HG03097 (cell line): Measurements from ENCODE around the gene AIFM2.
A peak's percentile ranks its signal among the peaks of the same experiment; 100 is the strongest.

Experiments
- ATAC-seq: cut with Tn5 transposase; IDR thresholded peaks from one replicate; pipeline ENCODE4 v1.9.1; 2021; ENCODE audit not compliant: unreplicated experiment, low FRiP score

AIFM2 gene

DNA sequence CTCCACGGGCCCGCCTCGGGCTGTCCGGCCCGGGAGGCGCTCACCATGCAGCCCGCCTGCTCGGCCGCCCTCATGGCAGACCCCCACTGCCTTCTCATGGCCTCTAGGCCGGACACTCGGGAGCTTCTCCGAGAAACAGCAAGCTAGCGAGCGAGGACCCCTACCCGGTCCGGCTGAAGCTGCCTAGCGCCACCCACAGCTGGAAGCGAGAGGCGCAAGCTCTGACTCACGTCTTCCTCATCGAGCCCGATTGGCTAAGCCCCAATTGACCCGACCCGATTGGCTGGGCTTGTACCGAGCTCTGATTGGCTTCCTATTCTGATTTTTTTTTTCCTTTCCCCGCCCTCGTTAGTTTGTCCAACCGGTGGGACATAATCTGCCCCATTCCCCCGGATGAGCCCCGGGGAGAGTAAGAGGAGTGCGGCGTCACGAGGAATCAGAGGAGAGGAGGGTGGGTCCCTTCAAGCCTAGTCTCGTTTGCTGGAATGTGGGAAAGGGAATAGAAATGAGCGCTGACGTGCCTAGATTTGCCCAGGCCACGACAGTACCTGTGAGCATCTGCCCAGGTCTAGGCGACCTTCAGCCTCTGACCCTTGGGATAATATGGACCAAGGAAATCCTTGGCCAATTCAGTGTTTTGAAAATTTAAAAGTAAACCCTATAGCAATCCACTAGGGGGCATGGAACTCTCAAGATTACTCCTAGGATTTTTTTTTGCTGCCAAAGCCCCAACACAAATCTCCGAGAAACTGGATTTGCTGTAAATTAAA lies 14.0 kb upstream of the AIFM2 start, which contains the start of gene TYSND1:
TYSND1 (minus strand) TSS at position 212 of the 770 bp plus-strand sequence; CDS start at position 98, 114 bp downstream.
- peak; percentile 82 for ATAC-seq

DNA sequence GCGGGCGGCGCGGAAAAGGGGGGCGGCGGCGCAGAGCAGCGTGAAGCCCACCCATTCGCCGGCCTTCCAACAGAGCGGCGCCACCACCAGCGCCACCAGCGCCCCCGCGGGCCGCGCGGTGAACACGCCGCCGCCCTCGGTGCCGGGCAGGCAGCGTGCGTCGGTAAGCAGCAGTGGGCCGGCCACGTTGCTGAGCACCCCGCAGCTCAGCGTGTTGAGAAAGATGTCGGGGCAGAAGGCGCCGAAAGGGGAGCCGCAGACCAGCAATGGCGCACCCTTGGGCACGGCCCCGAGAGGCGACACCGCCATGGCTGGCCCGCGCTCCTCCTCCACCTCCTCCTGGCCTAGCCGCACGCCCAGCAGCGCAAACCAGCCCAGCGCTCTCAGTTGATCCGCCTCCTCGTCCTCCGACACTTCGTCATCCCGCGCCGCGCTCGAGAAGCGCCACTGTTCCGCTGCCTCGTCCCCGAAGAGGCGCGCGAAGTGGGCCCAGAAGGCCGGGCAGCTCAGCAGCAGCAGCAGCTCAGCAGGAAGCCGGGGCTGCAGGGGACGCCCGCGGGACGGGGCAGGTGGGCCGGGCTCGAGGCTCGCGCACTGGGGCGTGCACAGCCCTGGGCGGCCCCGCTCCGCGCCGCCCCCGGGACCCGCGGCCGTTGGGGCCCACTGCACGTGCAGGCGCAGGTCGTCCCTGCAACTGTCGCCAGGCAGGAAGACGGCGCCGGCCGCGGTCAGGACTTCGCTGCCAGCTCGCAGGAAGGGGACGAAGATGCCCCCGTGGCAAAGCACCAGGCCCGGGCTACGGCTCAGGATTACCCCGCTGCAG lies 13.3 kb upstream of the AIFM2 start:
- peak; percentile 36 for ATAC-seq

GRCh38 chr10:70145166-70145665 lies 12.6 kb upstream of the AIFM2 start:
- no peak for ATAC-seq

DNA sequence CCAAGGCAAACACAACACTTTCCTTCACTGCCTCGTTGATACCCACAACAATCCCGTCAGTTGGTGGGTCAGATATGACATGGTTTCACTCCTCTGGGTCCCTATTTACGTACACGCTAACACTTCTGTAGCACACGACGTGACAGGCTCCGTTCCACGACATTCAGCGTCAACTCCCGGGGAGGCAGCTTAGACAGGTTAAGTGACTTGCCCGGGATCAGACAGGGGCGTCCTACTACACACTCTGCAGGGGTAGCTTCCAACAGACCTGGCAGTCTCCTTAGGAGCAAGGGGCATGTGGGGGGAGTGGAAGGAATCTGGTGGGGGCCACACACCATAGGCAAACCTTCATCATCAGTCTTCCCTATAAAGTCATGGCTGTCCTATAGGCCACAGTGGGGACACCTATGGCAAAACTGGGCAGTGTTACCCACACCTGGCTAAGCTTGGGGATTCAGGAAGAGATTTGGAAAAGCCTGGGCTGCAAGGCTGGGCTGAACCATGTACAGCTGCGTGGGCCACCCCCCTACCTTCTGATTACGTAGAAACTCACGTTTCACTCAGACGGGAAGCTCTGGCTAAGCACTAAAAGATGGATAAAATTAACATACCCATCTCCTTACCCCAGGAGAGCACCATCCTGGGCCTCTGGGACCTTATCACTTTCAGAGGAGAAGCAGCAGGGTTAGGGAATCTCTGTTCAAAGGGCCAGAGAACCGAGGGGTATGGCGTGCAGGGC lies 11.9 kb upstream of the AIFM2 start:
- no peak for ATAC-seq

DNA sequence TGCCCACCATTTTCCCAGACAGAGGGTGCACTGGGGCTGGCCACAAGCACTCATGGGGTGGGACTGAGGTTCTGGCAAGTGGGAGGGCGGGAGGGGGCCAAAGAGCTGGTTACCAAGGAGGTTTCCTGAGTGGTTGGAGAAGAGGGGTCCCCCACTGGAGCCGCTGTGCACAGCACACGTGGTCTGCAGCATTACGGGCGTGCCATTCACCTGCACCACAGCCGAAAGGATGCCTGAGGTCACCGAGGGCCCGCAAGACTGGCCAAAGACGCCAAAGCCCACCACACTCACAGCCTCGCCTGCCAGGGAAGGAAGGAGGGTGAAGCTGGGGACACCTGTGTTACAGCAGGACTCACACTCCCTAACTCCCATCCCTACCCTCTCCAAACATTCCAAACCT lies 9.9 kb upstream of the AIFM2 start:
- ATAC-seq = no peak

DNA sequence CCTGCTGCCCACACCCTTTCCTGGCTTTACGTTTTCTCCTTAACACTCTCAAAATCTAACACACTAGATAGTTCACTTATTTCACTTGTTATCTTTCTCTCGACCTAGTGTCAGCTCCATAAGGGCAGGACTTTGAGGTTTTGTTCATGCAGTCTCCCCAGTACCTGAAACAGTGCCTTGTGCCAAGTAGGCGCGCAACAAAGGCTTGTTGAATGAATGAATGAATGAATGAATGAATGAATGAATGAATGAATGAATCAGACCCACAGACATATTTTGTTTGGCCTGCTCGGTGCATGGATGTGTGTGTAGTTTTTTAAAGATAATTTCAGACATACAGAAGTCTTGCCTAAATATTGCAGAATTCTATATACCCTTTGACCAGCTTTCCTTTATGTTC lies 7.7 kb upstream of the AIFM2 start:
- ATAC-seq = no peak

GRCh38 chr10:70139997-70140250 lies 7.3 kb upstream of the AIFM2 start:
- ATAC-seq = no peak

DNA sequence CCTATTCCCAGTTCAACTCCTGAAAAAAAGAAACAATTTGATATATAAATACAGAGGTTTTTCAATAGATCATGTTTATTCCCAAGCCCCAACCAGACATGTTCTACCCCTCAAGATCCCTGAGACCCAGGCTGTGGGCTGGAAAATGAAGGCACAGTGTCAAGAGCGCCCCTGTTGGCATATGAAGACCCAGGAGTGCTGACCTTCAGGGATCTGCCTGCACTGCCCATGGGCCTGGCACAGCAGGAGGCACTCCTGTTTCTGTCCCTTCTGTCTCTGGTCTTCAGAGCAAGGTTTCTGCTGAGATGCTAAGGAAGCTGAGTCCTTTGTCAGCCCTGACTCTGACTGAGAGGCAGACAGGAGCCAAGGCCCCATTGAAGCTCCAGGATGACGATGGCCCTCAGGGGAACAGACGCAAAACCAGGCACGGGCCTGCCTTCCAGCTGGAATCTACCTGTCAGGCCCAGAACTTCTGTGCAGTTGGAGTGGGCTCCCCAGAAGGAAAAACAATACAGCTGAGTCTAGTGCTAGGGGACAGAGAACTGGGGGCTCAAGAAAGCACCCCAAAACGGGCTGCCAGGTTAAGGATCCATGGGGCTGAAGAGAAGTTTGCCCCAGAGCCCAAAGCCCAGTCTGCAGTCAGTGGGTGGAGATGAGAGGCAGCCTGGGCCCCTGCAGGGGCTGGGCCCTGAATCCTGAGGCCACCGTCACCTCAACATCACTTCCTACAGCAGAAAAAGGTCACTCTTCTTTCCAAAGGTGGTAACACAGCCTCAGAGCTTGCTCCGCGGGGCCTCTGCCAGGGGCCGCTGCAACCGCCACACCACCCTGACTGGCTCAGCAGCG lies 6.7 kb upstream of the AIFM2 start:
- no peak for ATAC-seq

GRCh38 chr10:70137927-70138883 lies 5.6 kb upstream of the AIFM2 start:
- no peak for ATAC-seq

DNA sequence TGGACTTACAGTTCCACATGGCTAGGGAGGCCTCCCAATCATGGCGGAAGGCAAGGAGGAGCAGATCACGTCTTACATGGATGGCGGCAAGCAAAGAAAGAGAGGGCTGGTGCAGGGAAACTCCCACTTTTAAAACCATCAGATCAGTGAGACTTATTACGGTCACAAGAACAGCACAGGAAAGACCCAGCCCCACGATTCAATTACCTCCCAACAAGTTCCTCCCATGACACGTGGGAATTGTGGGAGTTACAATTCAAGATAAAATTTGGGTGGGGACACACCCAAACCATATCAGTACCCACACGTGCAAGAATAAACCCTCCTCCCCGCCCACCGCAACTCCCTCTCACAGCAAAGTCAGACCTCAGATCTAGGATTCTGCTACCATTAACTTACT lies 4.5 kb upstream of the AIFM2 start:
- ATAC-seq = no peak

DNA sequence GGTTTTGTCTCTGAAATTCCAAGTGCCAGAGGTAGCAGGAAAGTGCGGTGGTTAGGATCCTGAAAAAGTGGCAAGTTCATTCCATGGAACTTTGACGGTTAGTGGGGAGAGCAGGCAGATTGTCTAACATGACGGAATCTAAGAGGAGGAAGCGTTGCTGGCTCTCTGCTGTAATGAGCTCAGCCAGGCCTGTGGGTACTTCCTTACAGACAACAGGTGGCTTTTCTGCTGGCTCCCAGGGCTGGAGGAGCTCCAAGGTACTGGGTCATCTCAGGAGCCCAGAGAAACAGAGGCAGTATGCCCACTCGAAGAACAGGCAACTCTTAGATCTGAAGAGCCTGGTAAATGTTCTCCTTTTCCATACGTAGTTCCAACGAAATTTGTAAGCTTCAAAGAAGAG lies 3.1 kb upstream of the AIFM2 start:
- ATAC-seq = no peak

DNA sequence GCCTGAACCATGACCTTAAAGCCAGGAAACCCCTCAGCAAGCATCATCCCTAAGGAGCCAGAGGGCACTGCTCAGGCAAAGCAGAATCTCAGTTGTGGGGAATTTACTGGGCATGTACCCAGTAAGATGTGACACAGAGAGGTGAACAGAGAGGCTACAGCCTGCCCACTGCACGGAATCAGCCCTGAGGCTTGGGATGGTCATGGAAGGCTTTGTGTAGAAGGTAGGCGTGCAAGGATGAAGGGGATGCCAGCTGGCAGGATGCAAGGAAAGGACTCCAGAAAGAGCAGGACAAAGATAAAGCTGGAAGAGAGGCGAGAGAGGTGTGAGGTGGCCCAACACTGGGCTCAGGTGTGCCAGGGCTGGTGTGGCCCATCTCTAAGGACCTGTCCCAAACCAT lies 2.4 kb upstream of the AIFM2 start:
- ATAC-seq = no peak

DNA sequence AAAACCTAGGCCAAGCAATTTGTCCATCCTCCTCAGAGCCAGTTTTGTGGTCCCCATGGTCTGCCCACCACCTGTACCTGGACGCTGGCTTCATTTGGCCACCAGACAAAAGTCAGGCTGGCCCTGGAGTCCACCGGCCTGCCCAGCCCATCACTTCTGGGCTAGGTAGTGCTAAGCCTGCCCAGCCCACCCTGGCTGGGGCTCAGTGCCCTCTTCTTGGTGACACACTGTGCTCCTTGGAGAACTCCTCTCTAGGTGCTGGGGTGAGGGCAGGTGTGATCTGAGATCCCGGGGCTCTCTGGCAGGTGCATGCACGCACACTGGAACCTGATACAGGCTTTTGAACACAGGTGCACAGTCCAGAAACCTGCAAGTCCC lies 1.1 kb downstream of the AIFM2 start:
- ATAC-seq = no peak

GRCh38 chr10:70130878-70131559 lies 1.6 kb downstream of the AIFM2 start:
- ATAC-seq = no peak

GRCh38 chr10:70126700-70127395 lies 5.8 kb downstream of the AIFM2 start:
- no peak for ATAC-seq

- no peak for ATAC-seq
These were observed 6.6 kb downstream of the AIFM2 start for GRCh38 chr10:70125918-70126552.

- ATAC-seq = no peak
These were observed 7.7 kb downstream of the AIFM2 start for GRCh38 chr10:70124918-70125317.

DNA sequence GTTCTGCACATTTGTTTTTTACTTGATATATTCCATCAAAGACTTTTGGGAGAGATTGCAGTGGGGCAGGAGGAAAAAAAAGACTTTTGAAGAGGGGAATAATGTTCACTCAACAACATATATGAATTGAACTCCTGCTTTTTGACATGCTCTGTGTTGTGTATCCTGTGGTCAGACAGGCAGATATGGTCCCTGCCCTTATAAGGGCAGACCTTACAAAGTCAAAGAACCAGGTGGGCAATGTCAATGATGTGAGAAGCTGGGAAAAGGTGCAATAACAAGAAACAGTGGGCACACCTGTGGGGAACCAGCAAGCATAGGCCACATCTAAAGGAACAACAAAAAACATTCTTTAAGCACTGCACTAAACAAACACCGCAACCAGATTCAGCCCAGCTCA lies 8.2 kb downstream of the AIFM2 start:
- no peak for ATAC-seq
